Activated naive CD4-positive, alpha-beta T cell treated with anti-CD3 and anti-CD28 coated beads, Interleukin-2, amount 50 U/mL, for 72 hours (primary cell): Measurements from ENCODE around the gene INIP. TPM values are rescaled to one million over a fixed set of nuclear protein-coding genes. Genes with fewer than 3 reads are reported as not detected.

Experiments used
- ATAC-seq, 2 donors: fragments of 150-1000 bp; cut with Tn5 transposase; 2 replicates each; pipeline ENCODE4 v1.10.0; 2021; ENCODE audit warnings: mild to moderate bottlenecking in 2 of 2, moderate library complexity in 2 of 2
- DNase-seq, 2 donors: peaks; one replicate each; pipeline ENCODE4 v3.0.0; 2021 to 2022; ENCODE audit warnings: low spot score in 2 of 2
- H3K27ac Mint-ChIP-seq, 2 donors: one replicate each; pipeline ENCODE4 v1.8.0; 2022; ENCODE audit warnings: mild to moderate bottlenecking in 2 of 2, mixed read lengths in 2 of 2
- H3K36me3 Mint-ChIP-seq, 2 donors: one replicate each; pipeline ENCODE4 v1.8.0; 2022; ENCODE audit warnings: mixed read lengths in 2 of 2
- H3K9me3 Mint-ChIP-seq, 2 donors: one replicate each; pipeline ENCODE4 v1.8.0; 2022; ENCODE audit warnings: mixed read lengths in 2 of 2
- total RNA-seq, 2 donors: library from RNA; stranded (reverse); gene quantifications; one replicate each; pipeline ENCODE4 v1.2.3, GENCODE V29; 2022

The INIP gene
- total RNA-seq, 2 donors from 2014 or later: 34.1 to 38.4 TPM

DNA sequence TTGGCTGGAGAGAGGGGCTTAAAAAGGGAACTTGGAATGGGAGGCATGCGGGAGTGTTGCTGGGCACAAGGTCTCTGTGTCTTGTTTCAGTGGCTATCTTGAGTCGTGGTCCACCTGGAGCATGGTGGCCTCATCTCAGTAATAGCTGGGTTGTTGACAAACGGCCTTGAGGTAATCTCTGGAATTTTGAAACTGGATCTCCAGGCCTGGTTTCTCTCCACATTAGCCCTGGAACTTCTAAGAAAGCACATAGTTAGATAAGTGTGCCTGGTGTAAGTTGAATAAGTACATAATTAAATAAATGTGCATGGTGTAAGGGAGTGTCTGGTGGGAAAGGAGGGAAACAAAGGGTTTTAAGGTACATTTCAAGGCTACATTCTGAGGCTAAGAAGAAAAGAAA, 62.2 kb downstream of the INIP start:
- DNase-seq (no peak), ATAC-seq (no peak)
- H3K36me3 Mint-ChIP-seq: peaks cover 0 to 5% of the 10 kb centered on the region in 2 donors
- H3K9me3 Mint-ChIP-seq: peaks cover 0 to 6% of the 10 kb centered on the region in 2 donors
- no peak overlapping the region for H3K27ac Mint-ChIP-seq

DNA sequence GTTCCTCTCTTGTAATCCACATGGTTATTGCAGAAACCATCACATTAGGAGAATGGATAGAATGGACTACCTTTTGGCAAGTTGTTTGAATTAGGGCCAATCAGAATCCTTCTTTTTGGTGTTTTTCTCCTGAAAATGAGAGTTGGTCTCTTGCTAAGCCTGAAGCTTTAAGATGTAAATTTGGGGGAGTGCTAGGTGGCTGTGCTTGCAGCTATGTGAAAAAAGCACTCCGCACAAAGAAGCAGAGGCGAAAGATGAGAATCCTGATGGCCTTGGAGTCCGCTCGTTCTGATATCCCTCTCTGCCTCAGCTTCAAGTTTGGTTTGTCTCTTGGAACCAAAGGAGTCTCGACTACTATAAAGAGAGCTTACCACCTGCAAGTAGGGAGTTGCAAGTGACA, 63.6 kb downstream of the INIP start:
- ATAC-seq: no peak
- peaks cover 5 to 11% of the 10 kb centered on the region in 2 donors for H3K9me3 Mint-ChIP-seq
- no peak for DNase-seq
- H3K36me3 Mint-ChIP-seq: peaks cover 4 to 6% of the 10 kb centered on the region in 2 donors
- H3K27ac Mint-ChIP-seq: no peak overlapping the region

DNA sequence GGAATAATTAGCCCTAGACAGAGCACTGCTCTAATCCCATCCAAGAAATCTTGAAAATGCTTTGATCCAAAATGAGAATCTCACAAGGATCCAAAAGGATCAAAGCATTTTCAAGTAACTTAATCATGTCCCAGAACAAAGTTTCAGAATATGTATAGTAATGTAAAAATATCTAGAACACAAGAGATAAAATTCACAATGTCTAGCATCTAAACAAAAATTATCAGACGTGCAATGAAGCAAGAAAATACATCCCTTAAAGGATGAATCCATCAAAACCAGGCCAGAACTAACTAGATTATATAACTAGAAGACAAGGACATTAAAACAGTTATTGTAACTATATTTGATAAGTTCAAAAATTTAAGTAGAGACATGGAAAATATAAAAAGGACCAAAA, 69.3 kb downstream of the INIP start:
- ATAC-seq (no peak), DNase-seq (no peak)
- peaks cover 32 to 40% of the 10 kb centered on the region in 2 donors for H3K36me3 Mint-ChIP-seq
- peaks cover 19 to 20% of the 10 kb centered on the region in 2 donors for H3K9me3 Mint-ChIP-seq
- no peak overlapping the region for H3K27ac Mint-ChIP-seq

DNA sequence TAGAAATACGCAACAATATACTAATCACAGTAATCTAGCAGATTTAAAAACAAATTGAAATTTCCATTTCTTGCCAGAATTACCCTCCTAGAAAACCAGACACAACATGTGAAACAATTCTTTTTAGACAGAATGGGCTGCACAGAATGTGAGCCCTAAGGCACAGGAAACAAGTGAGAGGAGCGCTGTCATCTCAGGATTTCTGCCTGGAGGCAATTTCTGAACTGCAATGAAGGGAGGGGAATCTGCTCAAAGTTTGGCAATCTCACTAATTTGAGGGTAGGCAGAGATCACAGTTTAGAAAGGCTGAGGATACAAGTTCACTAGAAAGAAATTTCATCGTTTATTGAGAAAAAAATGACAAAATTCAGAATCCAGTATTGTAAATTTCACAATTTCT, 70.3 kb downstream of the INIP start:
- H3K36me3 Mint-ChIP-seq: peaks cover 32 to 40% of the 10 kb centered on the region in 2 donors
- peaks cover 14 to 20% of the 10 kb centered on the region in 2 donors for H3K9me3 Mint-ChIP-seq
- no peak overlapping the region for H3K27ac Mint-ChIP-seq
- DNase-seq: no peak
- no peak for ATAC-seq

DNA sequence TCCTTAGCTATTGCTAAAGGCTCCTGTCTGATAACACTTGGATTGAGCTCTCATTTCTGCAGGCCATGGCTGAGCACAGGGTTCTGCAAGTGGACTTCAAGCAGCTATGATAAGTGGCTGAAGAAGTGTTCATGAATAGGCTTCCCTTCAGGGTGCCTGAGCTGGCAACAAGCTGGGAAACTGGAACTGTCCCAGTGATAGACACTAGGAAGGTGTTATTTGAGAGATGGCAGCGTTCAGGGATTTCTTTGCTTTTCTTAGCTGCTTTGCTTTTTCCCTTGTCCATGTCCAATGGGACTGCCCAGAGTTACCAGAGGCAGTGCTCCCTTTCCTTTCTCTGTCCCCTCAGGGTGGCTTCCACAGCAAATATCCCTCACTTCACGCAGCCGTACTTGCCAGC, 75.8 kb downstream of the INIP start:
- DNase-seq (no peak), ATAC-seq (no peak)
- Mint-ChIP-seq H3K27ac (no peak overlapping the region), H3K36me3 (peaks cover 40 to 42% of the 10 kb centered on the region in 2 donors), H3K9me3 (peaks cover 11 to 17% of the 10 kb centered on the region in 2 donors)

DNA sequence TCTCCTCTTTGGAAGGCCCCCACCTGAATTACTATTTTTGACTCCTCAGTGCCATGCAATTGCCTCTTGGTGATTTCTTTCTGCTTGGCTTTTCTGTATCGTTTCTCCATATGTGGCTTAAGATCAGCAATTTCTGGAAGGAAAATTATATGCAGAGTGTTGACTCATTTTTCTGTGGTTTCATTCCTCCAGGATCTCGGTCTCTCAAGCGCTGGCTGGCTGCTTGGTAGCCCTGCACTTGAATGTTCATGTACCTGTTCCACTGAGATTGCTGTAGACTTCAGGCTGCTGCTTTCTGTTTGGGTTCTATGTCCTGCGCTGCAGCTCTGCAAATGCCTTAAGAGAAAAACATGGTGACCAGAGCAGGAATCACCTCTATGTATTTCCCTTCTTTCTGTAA, 77.6 kb downstream of the INIP start:
- H3K27ac Mint-ChIP-seq: no peak overlapping the region
- ATAC-seq (no peak), DNase-seq (no peak)
- H3K9me3 Mint-ChIP-seq: peaks cover 7 to 10% of the 10 kb centered on the region in 2 donors
- H3K36me3 Mint-ChIP-seq: peaks cover 23 to 26% of the 10 kb centered on the region in 2 donors

Other genes with a start within 250 kb of the INIP start
- gene KIAA1958, start 231.3 kb downstream of the INIP start, total RNA-seq: 10 to 100 TPM; 16.8 to 17.0 TPM
- gene SNX30, start 32.6 kb upstream of the INIP start, total RNA-seq: 1 to 10 TPM; 5.6 to 7.9 TPM
- not detected for gene SLC46A2, start 172.8 kb upstream of the INIP start, total RNA-seq